Smooth muscle cell (in vitro differentiated cells): ENCODE data around the gene KCNMA1. TPM values are rescaled to one million over a fixed set of nuclear protein-coding genes. Genes with fewer than 3 reads are reported as not detected.

ENCODE experiments used
- DNase-seq: peaks from one replicate; lab custom pipeline; 2025; ENCODE audit not compliant: unreplicated experiment; lab: John Stamatoyannopoulos, UW
- H2AFZ ChIP-seq: fragments of 200-600 bp; sonication (generic); 2 replicates; pipeline ENCODE4 v1.6.0; 2016; ENCODE audit warnings: antibody characterized with exemption, low read depth, mild to moderate bottlenecking
- H3F3A ChIP-seq: fragments of 200-600 bp; sonication (generic); 2 replicates; pipeline ENCODE4 v1.6.0; 2017; ENCODE audit warnings: antibody characterized with exemption, low read depth
- H3K27ac ChIP-seq: fragments of 200-600 bp; sonication (generic); 2 replicates; pipeline ENCODE4 v1.5.1; 2016; ENCODE audit warnings: low read depth, mild to moderate bottlenecking
- H3K27me3 ChIP-seq: fragments of 200-600 bp; sonication (generic); 2 replicates; pipeline ENCODE4 v1.6.1; 2016; ENCODE audit warnings: low read depth, mild to moderate bottlenecking
- H3K36me3 ChIP-seq: fragments of 200-600 bp; sonication (generic); 2 replicates; pipeline ENCODE4 v1.5.1; 2016; ENCODE audit warnings: low read depth
- H3K4me1 ChIP-seq: fragments of 200-600 bp; sonication (generic); 2 replicates; pipeline ENCODE4 v1.5.1; 2016; ENCODE audit warnings: low read depth
- H3K4me2 ChIP-seq: fragments of 200-600 bp; sonication (generic); 2 replicates; pipeline ENCODE4 v1.6.0; 2016; ENCODE audit warnings: mild to moderate bottlenecking
- H3K4me3 ChIP-seq: fragments of 200-600 bp; sonication (generic); 2 replicates; pipeline ENCODE4 v1.5.1; 2016; ENCODE audit warnings: mild to moderate bottlenecking
- H3K79me2 ChIP-seq: fragments of 200-600 bp; sonication (generic); 2 replicates; pipeline ENCODE4 v1.6.0; 2016; ENCODE audit warnings: low read depth, mild to moderate bottlenecking
- H3K9ac ChIP-seq: fragments of 200-600 bp; sonication (generic); 2 replicates; pipeline ENCODE4 v1.6.0; 2016; ENCODE audit warnings: low read depth
- H3K9me3 ChIP-seq: fragments of 200-600 bp; sonication (generic); replicated peaks from 2 replicates; pipeline ENCODE4 v1.5.1; 2016; ENCODE audit warnings: low read depth
- H4K20me1 ChIP-seq: fragments of 200-600 bp; sonication (generic); 2 replicates; pipeline ENCODE4 v1.6.0; 2016; ENCODE audit warnings: low read depth
- CTCF ChIP-seq: fragments of 200-600 bp; sonication (generic); IDR thresholded peaks from 2 replicates; pipeline ENCODE4 v1.5.1; 2017; ENCODE audit warnings: borderline replicate concordance, mild to moderate bottlenecking, antibody characterized with exemption; ENCODE audit not compliant: insufficient read depth, poor library complexity, severe bottlenecking
- WGBS: methylation state at CpG from one replicate; pipeline ENCODE4 v1.1.7; 2016; ENCODE audit warnings: low lambda C conversion rate; 5-methylcytosine and 5-hydroxymethylcytosine counted together
- polyA plus RNA-seq: library from polyadenylated mRNA; unstranded; fragments of >200 nt; fragmentation: Nextera tagmentation; extraction: Ambion mirVana; gene quantifications from 2 replicates; pipeline ENCODE4 v1.2.1, GENCODE V29; 2016
- total RNA-seq: library from RNA; depleted of rRNA; stranded (reverse); fragments of >200 nt; gene quantifications from 2 replicates; pipeline ENCODE4 v1.2.3, GENCODE V29; 2014

The KCNMA1 gene
- total and polyA plus RNA-seq, 2 experiments from 2014 or later = 9.1 to 23.4 TPM

- DNase-seq = no peak
- WGBS = 95% methylated on average over 2 of the region's 2 CpGs
- H3K4me2 ChIP-seq = no peak overlapping the region
- no peak for TF ChIP-seq CTCF
- no peak overlapping the region for H3K4me3 ChIP-seq
- H2AFZ ChIP-seq = no peak overlapping the region
- no peaks in the 10 kb centered on the region for H3K79me2 ChIP-seq
- peaks cover under 1% of the 10 kb centered on the region for H3F3A ChIP-seq
- H3K4me1 ChIP-seq = peaks cover 3% of the 10 kb centered on the region
- H4K20me1 ChIP-seq = no peaks in the 10 kb centered on the region
- H3K9ac ChIP-seq = no peak overlapping the region
- H3K9me3 ChIP-seq = no peaks in the 10 kb centered on the region
- H3K36me3 ChIP-seq = no peaks in the 10 kb centered on the region
- no peak overlapping the region for H3K27ac ChIP-seq
- no peaks in the 10 kb centered on the region for H3K27me3 ChIP-seq
Observed at GRCh38 chr10:77420947-77421523, 216.6 kb downstream of the KCNMA1 start.

GRCh38 chr10:77419979-77420378 is 217.6 kb downstream of the KCNMA1 start:
- Histone ChIP-seq H3K27me3 (no peaks in the 10 kb centered on the region), H3K4me3 (no peak overlapping the region), H4K20me1 (no peaks in the 10 kb centered on the region), H3F3A (peaks cover 5% of the 10 kb centered on the region), H3K79me2 (no peaks in the 10 kb centered on the region), H3K4me1 (peaks cover 6% of the 10 kb centered on the region), H2AFZ (no peak overlapping the region), H3K36me3 (no peaks in the 10 kb centered on the region), H3K27ac (no peak overlapping the region), H3K9ac (no peak overlapping the region), H3K4me2 (no peak overlapping the region), H3K9me3 (no peaks in the 10 kb centered on the region)
- no peak for DNase-seq
- no peak for TF ChIP-seq CTCF
- 100% methylated on average over 2 of the region's 2 CpGs for WGBS

GRCh38 chr10:77419056-77419455 is 218.6 kb downstream of the KCNMA1 start:
- Histone ChIP-seq H3K9ac (no peak overlapping the region), H3K27me3 (no peaks in the 10 kb centered on the region), H3F3A (peaks cover 5% of the 10 kb centered on the region), H3K36me3 (no peaks in the 10 kb centered on the region), H3K4me2 (no peak overlapping the region), H3K4me1 (peaks cover 6% of the 10 kb centered on the region), H3K79me2 (no peaks in the 10 kb centered on the region), H3K9me3 (no peaks in the 10 kb centered on the region), H2AFZ (no peak overlapping the region), H3K27ac (no peak overlapping the region), H4K20me1 (no peaks in the 10 kb centered on the region), H3K4me3 (no peak overlapping the region)
- WGBS = 97% methylated on average over 5 of the region's 5 CpGs
- no peak for DNase-seq
- no peak for TF ChIP-seq CTCF
